GM18519 (cell line): ENCODE data around the gene FLVCR1.
"Not testable (repeated sequence)": the region's sequence is repeated elsewhere in the genome, so short reads cannot be mapped to it uniquely, and the experiment has no call there.

Source experiments
- ATAC-seq: cut with Tn5 transposase; IDR thresholded peaks from one replicate; pipeline ENCODE4 v1.9.1; 2021; ENCODE audit warnings: mild to moderate bottlenecking, moderate library complexity; ENCODE audit not compliant: unreplicated experiment, low FRiP score

FLVCR1 gene

GRCh38 chr1:212857992-212858460 lies at the start of gene FLVCR1:
Gene FLVCR1 (plus strand): TSS chr1:212858275. CDS start chr1:212858453, 178 bp downstream.
- peak; percentile 92 for ATAC-seq

GRCh38 chr1:212814537-212815334 lies 43.3 kb upstream of the FLVCR1 start:
- no peak for ATAC-seq

GRCh38 chr1:212816567-212817278 lies 41.4 kb upstream of the FLVCR1 start:
- no peak for ATAC-seq

- ATAC-seq = peak; percentile 69
Measured at GRCh38 chr1:212819726-212820125, 38.3 kb upstream of the FLVCR1 start.

GRCh38 chr1:212820969-212821368 lies 37.1 kb upstream of the FLVCR1 start:
- ATAC-seq = no peak

GRCh38 chr1:212822956-212823355 lies 35.1 kb upstream of the FLVCR1 start:
- ATAC-seq = no peak

- no peak for ATAC-seq
Measured at GRCh38 chr1:212824201-212824600, 33.9 kb upstream of the FLVCR1 start.

GRCh38 chr1:212825798-212826452 lies 32.1 kb upstream of the FLVCR1 start:
- ATAC-seq = no peak

- no peak for ATAC-seq
Measured at GRCh38 chr1:212827171-212827776, 30.8 kb upstream of the FLVCR1 start.

- no peak for ATAC-seq
Measured at GRCh38 chr1:212827831-212828278, 30.2 kb upstream of the FLVCR1 start.

GRCh38 chr1:212828395-212828794 lies 29.7 kb upstream of the FLVCR1 start:
- ATAC-seq = no peak

- not testable (repeated sequence) for ATAC-seq
Measured at GRCh38 chr1:212833211-212834207, 24.6 kb upstream of the FLVCR1 start.

GRCh38 chr1:212838145-212838544 lies 19.9 kb upstream of the FLVCR1 start:
- ATAC-seq = no peak

GRCh38 chr1:212844521-212844920 lies 13.6 kb upstream of the FLVCR1 start:
- not testable (repeated sequence) for ATAC-seq

- ATAC-seq = no peak
Measured at GRCh38 chr1:212847549-212847948, 10.5 kb upstream of the FLVCR1 start, which contains the start of gene SPATA45. Gene SPATA45 (minus strand): TSS chr1:212847649. CDS start chr1:212836149, 11,500 bp downstream.

GRCh38 chr1:212852105-212852688 lies 5.9 kb upstream of the FLVCR1 start:
- ATAC-seq = no peak

- no peak for ATAC-seq
Measured at GRCh38 chr1:212853658-212854057, 4.4 kb upstream of the FLVCR1 start.

GRCh38 chr1:212856755-212857154 lies 1.3 kb upstream of the FLVCR1 start:
- ATAC-seq = no peak
